Mesenteric fat pad (tissue), 1 donor: ENCODE data around the gene TAOK1. TPM values are rescaled to one million over a fixed set of nuclear protein-coding genes. Genes with fewer than 3 reads are reported as not detected.

Experiments used
- DNase-seq: peaks from one replicate; pipeline ENCODE4 v3.0.0-alpha.2; 2020; ENCODE audit warnings: low spot score
- total RNA-seq: library from RNA; stranded (reverse); fragmentation: NEBNext Ultra II Directional; extraction: Animal tissue kit (Norgen Biotek cat#: 25700); gene quantifications from one replicate; pipeline ENCODE4 v1.2.1, GENCODE V29; 2021
- donor health status: DM: yes; HTN: yes; CAD: no.

Gene TAOK1
- total RNA-seq, 1 donor from 2014 or later, result 99.0 TPM

GRCh38 chr17:29568331-29569244, 178.4 kb downstream of the TAOK1 start, which contains the start of gene TP53I13:
TP53I13 (plus strand) TSS chr17:29568701; CDS start chr17:29568759, 58 bp downstream.
- peak; percentile 95 for DNase-seq

- peak; percentile 85 for DNase-seq
These were observed 179.2 kb downstream of the TAOK1 start for GRCh38 chr17:29569245-29569950.

GRCh38 chr17:29570521-29570920, 180.4 kb downstream of the TAOK1 start:
- DNase-seq, result peak; percentile 72

- DNase-seq, result peak; percentile 57
These were observed 181.3 kb downstream of the TAOK1 start for GRCh38 chr17:29571486-29571882.

- DNase-seq, result peak; percentile 90
These were observed 181.9 kb downstream of the TAOK1 start for GRCh38 chr17:29571883-29572681.

- peak; percentile 91 for DNase-seq
These were observed 182.8 kb downstream of the TAOK1 start for GRCh38 chr17:29572691-29573557.

- peak; percentile 85 for DNase-seq
These were observed 183.4 kb downstream of the TAOK1 start for GRCh38 chr17:29573558-29573869.

- no peak for DNase-seq
These were observed 183.9 kb downstream of the TAOK1 start for GRCh38 chr17:29573871-29574731.

GRCh38 chr17:29574732-29575510, 184.8 kb downstream of the TAOK1 start:
- DNase-seq, result no peak

- DNase-seq, result no peak
These were observed 185.5 kb downstream of the TAOK1 start for GRCh38 chr17:29575511-29576213.

GRCh38 chr17:29576214-29577000, 186.2 kb downstream of the TAOK1 start:
- DNase-seq, result no peak

- no peak for DNase-seq
These were observed 186.8 kb downstream of the TAOK1 start for GRCh38 chr17:29577001-29577370.

- DNase-seq, result no peak
These were observed 187.4 kb downstream of the TAOK1 start for GRCh38 chr17:29577385-29578211.

- no peak for DNase-seq
These were observed 188.7 kb downstream of the TAOK1 start for GRCh38 chr17:29578626-29579485.
